Measurements from ENCODE around the gene POU3F1.

GRCh38 chr1:38018864-38019343, 27.7 kb downstream of the POU3F1 start:
- peak in 1 of 2 donors; percentile 37 for TF ChIP-seq CTCF (IDR thresholded peaks at IDR 0.05)
- TF ChIP-seq POLR2AphosphoS5 (IDR thresholded peaks at IDR 0.05) = no peak
- no peak for TF ChIP-seq EP300 (IDR thresholded peaks at IDR 0.05)

Data from suprapubic skin (tissue), 4 donors.